Daoy (cell line): Measurements from ENCODE around the gene HIGD2A. TPM values are rescaled to one million over a fixed set of nuclear protein-coding genes. Genes with fewer than 3 reads are reported as not detected.

Source experiments
- DNase-seq: peaks from one replicate; pipeline ENCODE4 v3.0.0-alpha.2; 2015; ENCODE audit warnings: low read depth
- total RNA-seq: library from RNA; depleted of rRNA; stranded (reverse); fragments of >200 nt; shearing (Covaris generic); gene quantifications from 2 replicates; pipeline ENCODE4 v1.2.3, GENCODE V29; 2014; rRNA removed

HIGD2A gene, protein sequence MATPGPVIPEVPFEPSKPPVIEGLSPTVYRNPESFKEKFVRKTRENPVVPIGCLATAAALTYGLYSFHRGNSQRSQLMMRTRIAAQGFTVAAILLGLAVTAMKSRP
- 54.8 and 80.5 TPM in 2 replicates for total RNA-seq

GRCh38 chr5:176388444-176389134 lies at the start of gene HIGD2A, which contains the start of gene NOP16:
TSS of gene HIGD2A (plus strand) at chr5:176388751. CDS start at chr5:176388820, 69 bp downstream.
TSS of gene NOP16 (minus strand) at chr5:176388598. CDS start at chr5:176388539, 59 bp downstream.
- DNase-seq = peak; percentile 99

- no peak for DNase-seq
Measured at GRCh38 chr5:176339304-176339703, 49.2 kb upstream of the HIGD2A start.

DNA sequence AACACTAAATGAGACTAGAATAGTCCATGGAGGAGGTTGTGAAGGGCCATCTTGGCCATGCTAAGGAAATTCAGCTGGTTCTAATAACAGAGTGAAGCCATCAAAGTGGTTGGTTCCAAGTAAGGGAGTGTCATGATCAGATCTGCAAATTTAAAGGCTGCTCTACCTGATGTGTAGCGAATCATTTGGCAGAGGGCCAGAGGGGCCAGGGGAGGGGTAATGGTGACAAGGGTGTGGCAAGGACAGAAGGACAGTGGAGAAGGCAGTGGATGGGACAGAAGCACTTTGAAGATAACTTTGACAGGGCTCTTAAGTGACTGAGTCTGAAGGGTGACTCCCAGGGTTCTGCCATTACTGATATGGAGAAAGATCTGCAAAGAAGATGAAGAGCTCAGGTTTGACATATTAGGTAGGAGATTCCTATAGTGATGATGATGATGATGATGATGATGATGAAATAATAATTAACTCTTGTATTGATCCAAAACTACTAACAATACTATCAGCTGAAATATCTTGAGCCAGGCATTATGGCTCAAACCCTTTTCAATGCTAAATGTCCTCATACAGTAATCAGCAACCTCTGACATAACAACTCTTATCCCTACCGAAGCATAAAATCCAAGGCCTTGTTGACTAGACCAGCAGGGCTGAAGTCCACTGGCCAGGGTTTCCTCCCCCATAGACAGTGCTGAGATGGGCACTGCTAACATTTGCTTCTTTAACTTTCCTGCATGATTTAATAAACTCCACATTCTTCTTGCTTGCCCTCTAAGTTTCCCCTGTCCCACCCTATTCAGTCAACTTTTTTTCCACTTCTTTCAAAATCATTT lies 47.0 kb upstream of the HIGD2A start:
- DNase-seq = no peak

GRCh38 chr5:176342158-176342483 lies 46.4 kb upstream of the HIGD2A start:
- no peak for DNase-seq

- no peak for DNase-seq
Measured at GRCh38 chr5:176342766-176343458, 45.6 kb upstream of the HIGD2A start.

DNA sequence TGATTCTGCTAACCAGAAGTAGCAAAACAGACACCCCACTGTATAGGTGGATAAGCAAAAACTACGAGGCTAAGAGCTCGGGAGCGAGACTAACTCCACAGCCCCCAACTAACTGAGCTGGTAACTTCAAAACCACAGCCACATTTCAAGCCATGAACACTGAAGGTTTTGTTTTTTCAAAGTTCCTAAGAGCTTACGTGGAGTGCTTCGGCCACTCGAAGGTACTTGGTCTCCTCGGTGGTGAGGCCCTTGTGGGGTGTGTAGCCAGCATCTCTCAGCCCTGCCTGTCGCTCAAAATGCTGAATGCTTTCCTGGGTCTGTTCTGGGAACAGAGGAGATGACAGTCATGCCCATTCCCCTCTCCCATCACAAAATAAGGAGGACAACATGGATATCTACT lies 38.1 kb upstream of the HIGD2A start:
- no peak for DNase-seq

DNA sequence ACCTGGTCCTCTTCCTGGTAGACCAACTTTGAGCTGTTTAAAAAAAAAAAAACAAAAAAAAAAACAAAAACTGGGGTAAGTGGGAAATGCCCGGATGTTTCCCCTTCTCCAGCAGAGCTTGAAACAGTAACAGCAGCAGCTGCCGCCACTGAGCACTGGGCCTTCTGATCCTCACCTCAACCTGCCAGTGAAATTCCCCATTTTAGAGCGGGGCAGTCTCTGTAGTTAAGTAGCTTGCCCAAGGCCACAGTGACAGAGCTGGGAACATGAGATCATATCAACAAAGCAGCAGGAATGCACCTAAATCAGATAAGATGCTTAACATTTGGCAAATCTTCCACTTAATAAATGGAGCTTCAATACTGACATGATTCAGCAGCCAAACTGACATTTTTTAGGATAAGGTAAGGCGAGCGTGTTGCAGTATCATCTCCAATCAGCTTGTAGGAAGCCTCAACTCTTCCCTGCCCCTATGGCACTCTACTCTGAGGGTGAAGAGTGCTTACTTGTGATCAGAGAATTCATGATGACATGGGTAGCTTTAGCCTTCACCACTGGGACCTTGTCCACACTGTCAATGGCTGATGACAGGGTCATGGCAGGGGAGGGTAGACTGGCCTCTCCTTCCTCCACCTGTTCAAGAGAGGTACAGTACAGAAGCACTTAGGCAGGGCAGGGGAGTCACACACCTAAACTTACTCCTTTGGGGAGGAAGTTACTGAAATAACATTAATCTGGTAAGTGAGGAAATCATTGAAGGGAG lies 36.3 kb upstream of the HIGD2A start:
- DNase-seq = no peak

- DNase-seq = no peak
Measured at GRCh38 chr5:176353533-176353932, 35.0 kb upstream of the HIGD2A start.

- no peak for DNase-seq
Measured at GRCh38 chr5:176355400-176356178, 33.0 kb upstream of the HIGD2A start.

GRCh38 chr5:176356179-176356566 lies 32.4 kb upstream of the HIGD2A start:
- no peak for DNase-seq

GRCh38 chr5:176359658-176360057 lies 28.9 kb upstream of the HIGD2A start:
- DNase-seq = no peak

- peak; percentile 12 for DNase-seq
Measured at GRCh38 chr5:176360894-176361436, 27.6 kb upstream of the HIGD2A start.

- peak; percentile 94 for DNase-seq
Measured at GRCh38 chr5:176361437-176362232, 26.9 kb upstream of the HIGD2A start, which contains the start of gene KIAA1191. TSS of gene KIAA1191 (minus strand) at chr5:176361764. CDS start at chr5:176359508, 2,256 bp downstream.

- no peak for DNase-seq
Measured at GRCh38 chr5:176362233-176362490, 26.4 kb upstream of the HIGD2A start.

GRCh38 chr5:176364765-176365350 lies 23.7 kb upstream of the HIGD2A start:
- DNase-seq = no peak

DNA sequence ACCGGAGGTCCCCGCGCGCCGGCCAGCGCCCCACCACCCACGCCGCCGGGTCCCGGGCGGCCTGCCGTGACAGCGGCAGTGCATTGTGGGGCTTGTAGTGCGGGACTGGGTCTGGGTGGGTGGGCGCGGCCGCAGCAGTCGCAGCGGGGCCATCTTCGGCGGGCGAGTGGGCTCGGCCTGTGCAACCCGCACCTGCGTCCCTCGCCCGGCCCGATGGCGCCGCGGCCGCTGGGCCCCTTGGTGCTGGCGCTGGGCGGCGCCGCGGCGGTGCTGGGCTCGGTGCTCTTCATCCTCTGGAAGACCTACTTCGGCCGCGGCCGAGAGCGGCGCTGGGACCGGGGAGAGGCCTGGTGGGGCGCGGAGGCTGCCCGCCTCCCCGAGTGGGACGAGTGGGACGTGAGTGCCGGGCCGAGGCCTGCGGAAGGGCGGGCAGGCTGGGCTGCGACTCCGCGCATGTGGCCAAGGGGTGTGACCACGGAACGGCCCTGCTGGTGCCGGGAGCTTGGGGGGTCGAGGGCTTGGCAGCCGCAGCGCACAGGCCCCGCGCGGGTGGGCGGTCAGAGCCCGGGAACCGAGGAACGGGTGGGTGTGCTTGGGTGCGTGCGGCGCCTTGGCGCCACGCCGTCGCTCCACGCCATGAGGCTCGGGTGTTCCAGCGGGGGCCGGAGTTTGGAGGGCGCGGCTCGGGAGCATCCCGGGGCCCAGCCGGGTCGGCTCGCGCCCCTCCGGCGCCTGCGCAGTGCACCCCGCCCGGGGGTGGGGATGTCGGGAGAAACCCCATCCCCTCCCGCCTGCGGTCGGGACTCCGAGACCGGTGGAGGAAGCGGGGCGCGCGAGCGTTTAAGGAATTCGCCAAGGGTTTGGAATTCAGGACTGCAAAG lies 23.0 kb upstream of the HIGD2A start, which contains the start of gene ARL10:
TSS of gene ARL10 (plus strand) at position 137 of the 881 bp plus-strand sequence. CDS start at position 214, 77 bp downstream.
- DNase-seq = peak; percentile 36

DNA sequence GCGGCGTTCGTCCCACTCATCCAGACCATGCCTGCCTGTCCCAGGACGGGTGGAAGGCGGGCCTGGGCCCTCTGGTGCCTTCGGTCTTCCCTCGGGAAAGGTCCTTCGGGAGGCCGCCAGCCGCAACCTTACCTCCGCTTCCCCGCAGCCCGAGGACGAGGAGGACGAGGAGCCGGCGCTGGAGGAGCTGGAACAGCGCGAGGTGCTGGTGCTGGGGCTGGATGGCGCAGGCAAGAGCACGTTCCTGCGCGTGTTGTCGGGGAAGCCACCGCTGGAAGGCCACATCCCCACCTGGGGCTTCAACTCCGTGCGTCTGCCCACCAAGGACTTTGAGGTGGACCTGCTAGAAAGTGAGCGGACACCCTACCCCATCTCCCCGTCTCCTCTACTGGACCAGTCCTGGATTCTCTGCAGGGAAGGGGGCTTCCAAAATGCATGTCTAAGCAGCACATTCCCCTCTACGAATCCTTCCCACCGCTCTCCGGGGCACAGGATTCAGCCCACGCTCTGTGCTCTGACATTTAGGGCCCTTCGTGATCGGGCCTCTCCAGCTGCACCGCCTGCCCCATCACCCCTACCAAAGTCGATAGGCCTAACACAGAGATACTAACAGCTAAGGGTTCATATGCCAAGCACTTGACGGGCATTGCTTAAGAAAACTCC lies 22.2 kb upstream of the HIGD2A start:
- DNase-seq = no peak

GRCh38 chr5:176368726-176369125 lies 19.8 kb upstream of the HIGD2A start:
- no peak for DNase-seq
